Activated CD4-positive, alpha-beta T cell treated with anti-CD3 and anti-CD28 coated beads, Interleukin-2, amount 50 U/mL, for 24 hours (primary cell): Measurements from ENCODE around the gene DUOXA2.
"Not testable (repeated sequence)": the region's sequence is repeated elsewhere in the genome, so short reads cannot be mapped to it uniquely, and the experiment has no call there.

Experiments used
- DNase-seq, 2 donors: peaks; one replicate each; pipeline ENCODE4 v3.0.0-alpha.2; 2020; ENCODE audit warnings: low read depth in 1 of 2, low spot score in 1 of 2

DUOXA2 gene

DNA sequence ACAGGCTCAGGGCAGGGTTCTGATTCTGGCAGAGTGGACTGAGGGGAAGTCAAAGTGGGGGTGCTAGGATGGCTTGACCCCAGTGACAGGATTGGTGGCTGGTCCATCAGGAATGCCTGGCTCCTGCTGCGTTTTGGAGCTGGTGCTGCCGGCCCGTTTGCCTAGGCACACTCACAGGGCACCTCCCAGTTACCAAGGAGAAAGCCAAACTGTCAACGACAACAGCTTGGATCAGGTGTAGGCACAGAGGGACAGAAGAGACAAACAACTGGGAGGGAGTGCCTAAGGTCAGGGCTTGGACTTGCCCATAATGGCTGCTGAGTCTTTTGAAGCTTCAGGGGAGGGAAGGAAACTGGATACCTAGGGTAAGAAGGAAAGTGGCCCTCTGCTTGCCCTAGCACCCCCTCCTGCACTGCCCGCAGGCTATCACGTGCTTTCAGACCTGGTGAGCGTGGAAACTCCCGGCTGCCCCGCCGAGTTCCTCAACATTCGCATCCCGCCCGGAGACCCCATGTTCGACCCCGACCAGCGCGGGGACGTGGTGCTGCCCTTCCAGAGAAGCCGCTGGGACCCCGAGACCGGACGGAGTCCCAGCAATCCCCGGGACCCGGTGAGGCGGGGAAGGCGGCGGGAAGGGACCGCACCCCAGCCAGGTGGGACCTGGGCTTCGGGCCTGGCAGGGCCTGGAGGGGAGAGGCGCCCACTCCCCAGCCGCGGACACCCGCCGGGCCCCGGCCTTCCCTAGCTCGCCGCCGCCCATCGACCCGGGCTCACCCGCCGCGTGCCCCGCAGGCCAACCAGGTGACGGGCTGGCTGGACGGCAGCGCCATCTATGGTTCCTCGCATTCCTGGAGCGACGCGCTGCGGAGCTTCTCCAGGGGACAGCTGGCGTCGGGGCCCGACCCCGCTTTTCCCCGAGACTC lies 20.8 kb downstream of the DUOXA2 start:
- no peak for DNase-seq

GRCh38 chr15:45135705-45136377 lies 21.7 kb downstream of the DUOXA2 start:
- not testable (repeated sequence) for DNase-seq

DNA sequence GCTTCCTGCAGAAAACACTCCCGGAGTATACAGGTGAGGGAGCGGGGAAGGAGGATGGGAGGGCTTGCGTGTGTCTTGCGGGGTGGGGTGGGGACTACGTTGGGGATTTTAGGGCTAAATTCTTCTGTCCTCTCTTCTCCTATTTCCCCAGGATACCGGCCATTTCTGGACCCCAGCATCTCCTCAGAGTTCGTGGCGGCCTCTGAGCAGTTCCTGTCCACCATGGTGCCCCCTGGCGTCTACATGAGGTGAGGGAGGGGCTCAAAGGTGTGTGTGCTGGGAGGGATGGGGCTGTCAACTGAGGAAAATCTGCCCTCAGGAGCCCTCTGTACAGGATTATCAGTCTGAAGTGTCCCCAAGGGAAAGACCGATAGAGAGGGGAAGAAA lies 22.2 kb downstream of the DUOXA2 start:
- DNase-seq = no peak

- no peak for DNase-seq
Observed at GRCh38 chr15:45137703-45138102, 23.6 kb downstream of the DUOXA2 start.

DNA sequence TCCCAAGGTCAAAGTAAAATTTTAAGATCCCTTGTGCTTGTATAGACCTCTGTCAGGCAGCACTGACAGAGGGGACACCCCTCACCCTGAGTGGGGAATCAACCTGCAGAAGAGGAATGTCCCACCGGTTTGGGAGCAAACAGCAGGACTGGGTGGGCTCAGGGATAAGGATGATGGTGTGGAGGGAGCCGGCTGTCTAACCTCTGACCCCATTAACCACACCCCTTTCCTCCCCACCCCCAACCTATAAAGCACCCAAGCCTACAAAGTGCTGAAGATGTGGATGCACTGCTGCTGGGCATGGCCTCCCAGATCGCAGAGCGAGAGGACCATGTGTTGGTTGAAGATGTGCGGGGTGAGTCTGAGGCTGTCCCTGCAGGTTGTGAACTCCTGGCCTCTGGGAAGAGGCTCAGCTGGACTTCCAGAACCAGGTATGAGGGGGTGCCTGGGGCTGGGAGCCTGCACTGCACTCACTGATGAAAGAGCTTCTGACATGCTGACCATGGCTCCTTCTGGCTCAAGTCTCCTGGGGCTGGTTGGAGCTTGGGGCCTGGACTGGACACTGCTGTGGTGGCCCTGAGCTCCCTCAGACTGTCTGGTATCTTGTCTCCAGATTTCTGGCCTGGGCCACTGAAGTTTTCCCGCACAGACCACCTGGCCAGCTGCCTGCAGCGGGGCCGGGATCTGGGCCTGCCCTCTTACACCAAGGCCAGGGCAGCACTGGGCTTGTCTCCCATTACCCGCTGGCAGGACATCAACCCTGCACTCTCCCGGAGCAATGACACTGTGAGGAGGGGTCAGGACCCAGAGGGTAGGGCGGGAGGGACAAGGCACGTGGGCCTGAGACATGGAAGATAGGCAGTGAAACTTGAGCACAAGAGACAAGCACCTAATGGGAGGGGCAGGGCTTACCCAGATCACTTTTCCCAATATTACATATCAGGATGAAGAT lies 25.0 kb downstream of the DUOXA2 start:
- no peak for DNase-seq

- no peak for DNase-seq
Observed at GRCh38 chr15:45139770-45140169, 25.6 kb downstream of the DUOXA2 start.

DNA sequence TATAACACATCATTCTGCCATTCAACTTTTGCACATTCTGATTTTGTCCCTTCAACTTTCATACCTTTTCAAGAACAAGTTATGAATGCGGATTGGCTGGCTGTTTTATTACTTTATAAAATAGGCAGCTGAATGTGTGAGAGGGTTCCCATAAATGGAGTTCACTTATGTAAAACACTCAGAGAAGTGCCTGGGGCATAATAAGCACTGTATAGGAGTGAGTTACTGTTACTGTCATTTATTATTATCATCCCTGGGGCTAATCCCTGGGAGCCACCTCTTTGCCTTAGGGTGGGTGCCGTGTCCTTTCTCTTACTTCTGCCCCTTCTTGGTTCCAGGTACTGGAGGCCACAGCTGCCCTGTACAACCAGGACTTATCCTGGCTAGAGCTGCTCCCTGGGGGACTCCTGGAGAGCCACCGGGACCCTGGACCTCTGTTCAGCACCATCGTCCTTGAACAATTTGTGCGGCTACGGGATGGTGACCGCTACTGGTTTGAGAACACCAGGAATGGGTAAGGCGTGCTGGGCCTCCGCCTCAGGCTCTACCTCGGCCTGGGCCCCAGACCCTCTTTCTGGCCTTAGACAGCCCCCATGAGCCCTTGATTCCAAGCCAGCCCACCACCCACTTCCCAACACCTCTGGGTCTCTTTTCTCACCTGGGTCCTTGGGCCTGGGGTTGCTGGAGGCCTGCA lies 26.6 kb downstream of the DUOXA2 start:
- no peak for DNase-seq

- no peak for DNase-seq
Observed at GRCh38 chr15:45141386-45141785, 27.3 kb downstream of the DUOXA2 start.

DNA sequence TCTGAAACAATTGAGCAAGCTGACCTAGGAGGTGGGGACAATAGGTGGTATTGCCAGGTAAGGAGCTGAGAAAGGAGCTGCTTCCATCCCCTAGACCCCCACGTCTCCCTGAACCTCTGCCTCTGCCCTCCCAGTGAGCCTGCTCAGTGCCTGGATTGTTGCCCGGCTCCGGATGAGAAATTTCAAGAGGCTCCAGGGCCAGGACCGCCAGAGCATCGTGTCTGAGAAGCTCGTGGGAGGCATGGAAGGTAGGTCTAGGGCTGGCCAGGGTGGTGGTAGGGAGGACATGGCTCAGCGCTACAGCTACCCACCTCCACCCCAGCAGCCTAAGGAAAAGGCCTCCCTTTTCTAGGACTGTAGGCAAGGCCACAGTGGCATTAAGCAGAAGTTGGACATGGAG lies 28.9 kb downstream of the DUOXA2 start:
- DNase-seq = no peak

DNA sequence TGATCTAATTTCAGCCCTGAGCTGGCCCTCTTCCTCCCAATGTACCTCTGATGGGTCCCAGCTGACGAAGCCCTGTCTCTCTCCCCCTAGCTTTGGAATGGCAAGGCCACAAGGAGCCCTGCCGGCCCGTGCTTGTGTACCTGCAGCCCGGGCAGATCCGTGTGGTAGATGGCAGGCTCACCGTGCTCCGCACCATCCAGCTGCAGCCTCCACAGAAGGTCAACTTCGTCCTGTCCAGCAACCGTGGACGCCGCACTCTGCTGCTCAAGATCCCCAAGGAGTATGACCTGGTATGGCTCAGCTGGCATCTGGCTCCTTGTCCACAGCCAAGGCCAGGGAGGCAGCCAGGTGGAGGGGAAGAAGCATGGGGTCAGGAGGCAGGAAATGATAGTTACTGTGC lies 29.8 kb downstream of the DUOXA2 start:
- no peak for DNase-seq

- no peak for DNase-seq
Observed at GRCh38 chr15:45144775-45145174, 30.6 kb downstream of the DUOXA2 start.

- DNase-seq = no peak
Observed at GRCh38 chr15:45146405-45146804, 32.3 kb downstream of the DUOXA2 start.

DNA sequence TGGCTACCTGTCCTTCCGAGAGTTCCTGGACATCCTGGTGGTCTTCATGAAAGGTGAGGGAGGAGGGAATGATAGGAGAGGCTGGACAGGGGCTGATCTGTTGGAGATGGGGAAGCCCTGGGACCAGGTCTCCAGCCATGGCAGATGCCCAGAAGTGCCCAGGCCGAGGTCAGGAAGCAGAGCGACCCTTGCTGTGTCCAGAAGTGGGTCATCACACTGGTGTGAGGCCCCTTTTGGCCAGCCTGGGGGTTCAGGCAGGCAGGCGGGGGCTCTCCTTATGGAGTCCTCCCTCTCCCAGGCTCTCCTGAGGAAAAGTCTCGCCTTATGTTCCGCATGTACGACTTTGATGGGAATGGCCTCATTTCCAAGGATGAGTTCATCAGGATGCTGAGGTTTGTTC lies 33.5 kb downstream of the DUOXA2 start:
- DNase-seq = no peak

DNA sequence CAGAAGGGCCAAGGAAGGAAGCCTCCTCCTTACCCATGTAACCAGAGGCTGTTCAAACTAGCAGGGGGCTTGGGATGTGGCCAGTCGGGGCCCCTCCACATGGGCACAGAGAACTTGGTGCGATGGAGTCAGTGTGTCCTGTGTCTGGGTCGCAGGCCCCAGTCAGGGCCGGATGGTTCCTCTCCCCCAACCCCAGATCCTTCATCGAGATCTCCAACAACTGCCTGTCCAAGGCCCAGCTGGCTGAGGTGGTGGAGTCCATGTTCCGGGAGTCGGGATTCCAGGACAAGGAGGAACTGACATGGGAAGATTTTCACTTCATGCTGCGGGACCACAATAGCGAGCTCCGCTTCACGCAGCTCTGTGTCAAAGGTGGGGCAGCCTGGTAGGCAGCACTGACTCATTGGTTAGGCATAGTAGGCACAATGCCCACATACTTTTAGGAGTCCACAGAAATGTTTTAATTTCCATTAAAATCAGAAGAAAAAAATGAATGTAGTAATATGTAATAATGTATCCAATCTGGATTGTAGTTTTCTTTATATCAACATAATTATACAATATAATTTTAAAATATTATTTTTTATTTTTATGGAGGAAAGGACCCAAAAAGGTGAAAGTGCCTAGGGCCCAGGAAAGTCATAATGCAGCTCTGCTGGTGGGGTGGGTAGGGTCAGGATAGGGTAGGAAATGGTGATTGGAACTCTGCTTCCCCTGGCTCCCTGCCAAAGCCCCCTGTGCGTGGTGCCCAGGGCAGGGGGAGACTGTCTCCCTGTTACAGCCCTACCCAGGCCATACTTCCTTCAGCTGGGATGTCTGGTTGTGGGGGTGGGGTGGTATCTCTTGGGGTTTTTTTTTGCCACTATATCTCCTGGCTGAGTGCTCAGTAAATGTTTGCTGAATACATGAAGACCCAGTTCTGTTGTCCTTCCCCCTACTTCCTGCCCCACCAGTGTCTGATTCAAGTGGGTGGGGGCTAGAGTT lies 34.2 kb downstream of the DUOXA2 start:
- DNase-seq = no peak

DNA sequence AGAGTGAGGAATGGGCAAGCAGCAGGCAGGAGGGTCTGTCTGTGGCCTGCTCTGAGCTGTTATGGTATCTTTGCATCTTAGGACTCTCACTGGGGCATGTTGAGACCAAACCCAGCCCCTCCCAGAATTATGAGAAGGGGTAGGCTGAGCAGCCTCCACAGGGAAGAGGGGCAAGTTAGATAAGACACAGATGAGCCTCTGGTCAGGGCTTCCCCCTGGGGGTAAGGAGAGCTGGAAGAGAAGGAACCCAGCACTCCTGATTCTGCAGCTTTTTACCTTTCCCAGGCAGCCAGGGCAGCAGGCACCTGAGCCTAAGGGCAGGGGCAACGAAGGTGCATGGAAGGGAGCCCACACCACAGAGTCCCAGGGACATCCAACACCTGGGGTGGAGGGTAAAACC lies 34.9 kb downstream of the DUOXA2 start:
- no peak for DNase-seq

- no peak for DNase-seq
Observed at GRCh38 chr15:45150481-45150880, 36.4 kb downstream of the DUOXA2 start.

DNA sequence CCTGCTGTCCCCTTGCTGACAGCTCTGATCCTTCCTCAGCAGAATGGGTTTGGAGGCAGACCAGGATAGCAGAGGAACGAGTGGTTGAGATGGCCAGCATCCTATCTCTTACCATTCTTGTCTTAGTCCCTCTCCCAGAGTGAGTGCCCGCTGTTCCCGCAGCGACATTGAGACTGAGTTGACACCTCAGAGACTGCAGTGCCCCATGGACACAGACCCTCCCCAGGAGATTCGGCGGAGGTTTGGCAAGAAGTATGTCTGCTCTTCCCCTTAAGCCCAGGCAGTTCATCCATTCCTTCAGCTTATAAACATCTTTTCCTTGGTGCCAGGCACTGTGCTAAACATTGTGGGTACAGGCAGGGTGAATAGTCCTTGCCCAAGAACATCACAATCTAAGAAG lies 36.9 kb downstream of the DUOXA2 start:
- no peak for DNase-seq

DNA sequence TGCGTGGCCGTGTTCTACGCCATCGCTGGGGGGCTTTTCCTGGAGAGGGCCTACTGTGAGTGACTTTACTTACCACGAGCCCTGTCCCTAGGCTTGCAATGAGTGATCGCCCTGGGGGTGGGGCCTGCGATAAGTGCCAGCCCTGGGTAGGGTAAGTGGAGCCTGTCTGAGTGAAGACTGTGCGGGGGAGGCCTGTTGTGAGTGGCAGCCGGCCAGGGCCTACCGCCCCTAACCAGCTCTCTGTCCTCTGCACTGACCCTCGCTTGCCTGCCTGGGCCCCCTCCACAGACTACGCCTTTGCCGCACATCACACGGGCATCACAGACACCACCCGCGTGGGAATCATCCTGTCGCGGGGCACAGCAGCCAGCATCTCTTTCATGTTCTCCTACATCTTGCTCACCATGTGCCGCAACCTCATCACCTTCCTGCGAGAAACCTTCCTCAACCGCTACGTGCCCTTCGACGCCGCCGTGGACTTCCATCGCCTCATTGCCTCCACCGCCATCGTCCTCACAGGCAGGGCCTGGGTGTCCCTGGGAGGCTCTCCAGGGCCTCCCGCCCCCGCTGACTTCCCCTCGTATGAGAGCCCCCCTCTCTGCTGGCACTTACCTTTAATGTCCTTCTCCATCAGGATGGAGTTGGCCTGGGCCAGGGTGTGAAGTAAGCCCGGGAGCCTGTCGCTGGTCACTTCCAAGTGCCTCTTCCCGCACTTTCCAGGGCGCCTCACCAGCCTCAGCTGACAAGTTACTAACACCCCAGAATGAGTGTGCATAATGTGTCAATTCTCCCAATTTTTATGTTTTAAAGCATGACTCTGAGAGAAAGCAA lies 38.1 kb downstream of the DUOXA2 start:
- DNase-seq = no peak

DNA sequence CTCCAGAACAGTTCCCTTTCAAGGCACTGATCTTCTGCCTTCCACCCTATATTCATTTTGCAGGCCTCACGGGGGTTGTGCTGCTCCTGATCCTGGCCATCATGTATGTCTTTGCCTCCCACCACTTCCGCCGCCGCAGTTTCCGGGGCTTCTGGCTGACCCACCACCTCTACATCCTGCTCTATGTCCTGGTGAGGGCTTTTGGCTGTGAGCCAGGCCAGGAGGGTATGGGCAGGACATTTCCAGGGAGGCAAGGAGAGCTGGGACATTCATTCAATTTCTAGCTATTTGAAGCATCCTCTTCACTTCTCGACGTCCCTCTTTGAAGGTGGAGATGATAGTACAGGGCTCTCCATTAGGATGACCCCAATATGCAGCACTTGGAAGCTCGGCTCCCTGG lies 41.6 kb downstream of the DUOXA2 start:
- no peak for DNase-seq
